Naive thymus-derived CD4-positive, alpha-beta T cell (primary cell): ENCODE data around the gene PPP1R11. TPM values are rescaled to one million over a fixed set of nuclear protein-coding genes. Genes with fewer than 3 reads are reported as not detected.

ENCODE experiments used
- ATAC-seq: fragments of 150-1000 bp; cut with Tn5 transposase; 2 replicates; pipeline ENCODE4 v1.10.0; 2021; ENCODE audit warnings: mild to moderate bottlenecking, moderate library complexity
- CTCF ChIA-PET: fragments of 350-600 bp; sonication (Branson Sonifier 250); formaldehyde crosslinking; loops from one replicate; lab custom pipeline; 2021; ENCODE audit warnings: antibody characterized with exemption; lab: Charles Lee
- POLR2A ChIA-PET: fragments of 350-600 bp; sonication (Branson Sonifier 250); formaldehyde crosslinking; loops from one replicate; lab custom pipeline; 2021; ENCODE audit warnings: antibody characterized with exemption, inconsistent platforms; lab: Charles Lee
- DNase-seq, 9 donors: peaks; one replicate each; pipeline versions ENCODE4 v3.0.0 to v3.0.0-alpha.2; 2020 to 2022; ENCODE audit warnings: mixed read lengths in 1 of 9
- H3K27ac ChIP-seq: one replicate; pipeline ENCODE4 v1.7.0; 2013; ENCODE audit warnings: mild to moderate bottlenecking, low read depth, low read length, moderate library complexity
- H3K27me3 ChIP-seq, 2 donors: one replicate each; pipeline ENCODE4 v1.7.0; 2013; ENCODE audit warnings: low read length in 2 of 2, mild to moderate bottlenecking in 2 of 2, moderate library complexity in 2 of 2; ENCODE audit not compliant: control insufficient read depth in 2 of 2, insufficient read depth in 2 of 2
- H3K36me3 ChIP-seq, 3 experiments: 1 replicate in 2 of 3; 2 replicates in 1 of 3; pipeline ENCODE4 v1.7.0; 2013; ENCODE audit warnings: low read length in 3 of 3, mild to moderate bottlenecking in 3 of 3, moderate library complexity in 1 of 3; ENCODE audit not compliant: insufficient read depth in 3 of 3, control insufficient read depth in 2 of 3
- H3K4me1 ChIP-seq, 2 donors: one replicate each; pipeline ENCODE4 v1.7.0; 2013; ENCODE audit warnings: low read length in 2 of 2, mild to moderate bottlenecking in 2 of 2, moderate library complexity in 1 of 2; ENCODE audit not compliant: control insufficient read depth in 2 of 2, insufficient read depth in 2 of 2
- H3K4me3 ChIP-seq: 2 replicates; pipeline ENCODE4 v1.7.0; 2013; ENCODE audit warnings: mild to moderate bottlenecking, low read length
- H3K9me3 ChIP-seq, 3 experiments: 1 replicate in 2 of 3; 2 replicates in 1 of 3; pipeline ENCODE4 v1.7.0; 2013; ENCODE audit warnings: low read length in 3 of 3; ENCODE audit not compliant: control insufficient read depth in 2 of 3
- H3K27ac Mint-ChIP-seq, 9 donors: one replicate each; pipeline ENCODE4 v1.8.0; 2020 to 2022; ENCODE audit warnings: mixed read lengths in 9 of 9, mild to moderate bottlenecking in 8 of 9, moderate library complexity in 5 of 9, inconsistent platforms in 2 of 9
- H3K27me3 Mint-ChIP-seq, 5 donors: one replicate each; pipeline ENCODE4 v1.8.0; 2021 to 2022; ENCODE audit warnings: mixed read lengths in 5 of 5, mild to moderate bottlenecking in 1 of 5
- H3K36me3 Mint-ChIP-seq, 5 donors: one replicate each; pipeline ENCODE4 v1.8.0; 2020 to 2022; ENCODE audit warnings: mixed read lengths in 5 of 5, mild to moderate bottlenecking in 3 of 5, inconsistent platforms in 1 of 5
- H3K4me1 Mint-ChIP-seq, 7 donors: one replicate each; pipeline ENCODE4 v1.8.0; 2020 to 2022; ENCODE audit warnings: mixed read lengths in 7 of 7, mild to moderate bottlenecking in 3 of 7, inconsistent platforms in 1 of 7
- H3K4me3 Mint-ChIP-seq, 10 donors: one replicate each; pipeline ENCODE4 v1.8.0; 2020 to 2022; ENCODE audit warnings: mild to moderate bottlenecking in 10 of 10, mixed read lengths in 10 of 10, moderate library complexity in 6 of 10, inconsistent platforms in 2 of 10
- H3K9me3 Mint-ChIP-seq, 11 donors: one replicate each; pipeline ENCODE4 v1.8.0; 2020 to 2022; ENCODE audit warnings: mixed read lengths in 11 of 11, mild to moderate bottlenecking in 4 of 11, inconsistent platforms in 1 of 11, moderate library complexity in 1 of 11
- intact Hi-C, 2 donors: fragments of 100-400 bp; cut with micrococcal nuclease; formaldehyde crosslinking; loops; one replicate each; pipeline ENCODE4 v1.15.1; 2023
- polyA plus RNA-seq, 2 donors: library from polyadenylated mRNA; unstranded; fragments of 300-500 nt; fragmentation: Illumina TruSeq; gene quantifications; one replicate each; pipeline ENCODE4 v1.2.3, GENCODE V29; 2021
- total RNA-seq, 6 experiments: library from RNA in 5 of 6; stranded (reverse) in 5 of 6; gene quantifications; 1 replicate in 5 of 6; 2 replicates in 1 of 6; pipeline ENCODE4 v1.2.3 and lab custom pipeline; 2021 to 2026

PPP1R11 gene
- total and polyA plus RNA-seq, 7 experiments from 2014 or later = 49.4 to 113 (median 64.0) TPM

GRCh38 chr6:30055513-30055912, 11.5 kb upstream of the PPP1R11 start:
- Mint-ChIP-seq H3K27ac (no peak overlapping the region), H3K9me3 (no peaks in the 10 kb centered on the region), H3K4me1 (peaks cover 13 to 29% (median 19%) of the 10 kb centered on the region in 7 donors), H3K36me3 (peaks cover 5 to 56% (median 10%) of the 10 kb centered on the region in 5 donors), H3K4me3 (no peak overlapping the region), H3K27me3 (no peaks in the 10 kb centered on the region)
- POLR2A ChIA-PET = interaction anchor here (0.7 to 1.3 kb wide), 2 partner anchors 11 to 324 kb away, joined by 3 to 4 read pairs; partner anchors contain the start of gene PPP1R11
- H3K4me3 ChIP-seq = no peak overlapping the region
- peaks cover 3 to 19% (median 3%) of the 10 kb centered on the region in 3 experiments for H3K36me3 ChIP-seq
- DNase-seq (no peak), ATAC-seq (no peak)
- peaks cover 7 to 10% of the 10 kb centered on the region in 2 donors for H3K4me1 ChIP-seq
- no peaks in the 10 kb centered on the region for H3K27me3 ChIP-seq
- no peaks in the 10 kb centered on the region for H3K9me3 ChIP-seq
- H3K27ac ChIP-seq = no peak overlapping the region
- intact Hi-C loops = no loop called here
- CTCF ChIA-PET = no interaction called here

GRCh38 chr6:30060606-30061091, 6.3 kb upstream of the PPP1R11 start:
- H3K27me3 ChIP-seq = no peaks in the 10 kb centered on the region
- DNase-seq = peak in 3 of 9 donors; percentile 17 to 58 (median 34)
- Mint-ChIP-seq H3K27ac (peak overlapping the region; percentile 95 to 99 (median 99)), H3K4me3 (peak overlapping the region; percentile 93 to 99 (median 98)), H3K27me3 (no peaks in the 10 kb centered on the region), H3K36me3 (peaks cover 5 to 38% (median 26%) of the 10 kb centered on the region in 5 donors), H3K4me1 (peaks cover 13 to 57% (median 48%) of the 10 kb centered on the region in 7 donors), H3K9me3 (no peaks in the 10 kb centered on the region)
- H3K4me3 ChIP-seq = peak overlapping the region; percentile 95
- ChIA-PET CTCF (interaction anchor here (3.5 kb wide), 1 partner anchor 43 kb away, joined by 14 read pairs; no protein-coding TSS in a partner anchor), POLR2A (interaction anchor here (0.7 to 2.9 kb wide), 25 partner anchors 8 to 452 kb away, joined by 3 to 15 read pairs (median 4); partner anchors contain the start of genes HLA-A and TRIM26)
- no peaks in the 10 kb centered on the region for H3K9me3 ChIP-seq
- peak; percentile 49 for ATAC-seq
- peaks cover 19 to 21% of the 10 kb centered on the region in 2 donors for H3K4me1 ChIP-seq
- H3K36me3 ChIP-seq = peaks cover 5 to 17% (median 16%) of the 10 kb centered on the region in 3 experiments
- intact Hi-C loops = loop anchor here (1.0 to 10.0 kb wide), 7 partner anchors 43 to 1899 kb away; partner anchors contain the start of genes HLA-A (in 1 of the 2), HLA-F (in 1 of the 2), SKIC2 (in 1 of the 2) and TUBB (in 1 of the 2)
- peak overlapping the region; percentile 92 for H3K27ac ChIP-seq

GRCh38 chr6:30061092-30061857, 5.7 kb upstream of the PPP1R11 start, which contains the start of gene POLR1H:
TSS of gene POLR1H (plus strand) at chr6:30061265. CDS start at chr6:30061525, 260 bp downstream.
- ATAC-seq = peak; percentile 93
- Mint-ChIP-seq H3K4me3 (peak within 1 kb of the TSS; percentile 93 to 99 (median 98)), H3K27me3 (no peaks in the 10 kb centered on the region), H3K27ac (peak within 1 kb of the TSS; percentile 95 to 99 (median 99)), H3K4me1 (peaks cover 17 to 63% (median 55%) of the 10 kb centered on the region in 7 donors), H3K36me3 (peaks cover 5 to 33% (median 22%) of the 10 kb centered on the region in 5 donors), H3K9me3 (no peaks in the 10 kb centered on the region)
- peak; percentile 69 to 93 (median 86) for DNase-seq
- no peaks in the 10 kb centered on the region for H3K27me3 ChIP-seq
- H3K36me3 ChIP-seq = peaks cover 5 to 17% (median 16%) of the 10 kb centered on the region in 3 experiments
- intact Hi-C loops = loop anchor here (1.0 to 10.0 kb wide), 7 partner anchors 42 to 1898 kb away; partner anchors contain the start of genes HLA-A (in 1 of the 2), HLA-F (in 1 of the 2), SKIC2 (in 1 of the 2) and TUBB (in 1 of the 2)
- H3K27ac ChIP-seq = peak within 1 kb of the TSS; percentile 92
- POLR2A ChIA-PET = interaction anchor here (0.6 to 2.9 kb wide), 20 partner anchors 8 to 451 kb away, joined by 3 to 15 read pairs (median 4); partner anchors contain the start of gene HLA-A
- peak within 1 kb of the TSS; percentile 95 for H3K4me3 ChIP-seq
- no peaks in the 10 kb centered on the region for H3K9me3 ChIP-seq
- peaks cover 24 to 26% of the 10 kb centered on the region in 2 donors for H3K4me1 ChIP-seq
- CTCF ChIA-PET = interaction anchor here (3.5 kb wide), 1 partner anchor 42 kb away, joined by 14 read pairs; no protein-coding TSS in a partner anchor

GRCh38 chr6:30061858-30062458, 5.0 kb upstream of the PPP1R11 start:
- peak overlapping the region; percentile 95 to 99 (median 99) for H3K27ac Mint-ChIP-seq
- peaks cover 0 to 3% (median 0%) of the 10 kb centered on the region in 11 donors for H3K9me3 Mint-ChIP-seq
- H3K4me1 ChIP-seq = peaks cover 24 to 26% of the 10 kb centered on the region in 2 donors
- ATAC-seq (peak; percentile 41), DNase-seq (peak in 3 of 9 donors; percentile 65 to 68 (median 67))
- intact Hi-C loops = loop anchor here (1.0 to 10.0 kb wide), 7 partner anchors 41 to 1897 kb away; partner anchors contain the start of genes HLA-A (in 1 of the 2), HLA-F (in 1 of the 2), SKIC2 (in 1 of the 2) and TUBB (in 1 of the 2)
- H3K27ac ChIP-seq = peak overlapping the region; percentile 92
- H3K4me3 Mint-ChIP-seq = peak overlapping the region; percentile 93 to 99 (median 98)
- peaks cover 4 to 31% (median 21%) of the 10 kb centered on the region in 5 donors for H3K36me3 Mint-ChIP-seq
- H3K27me3 ChIP-seq = no peaks in the 10 kb centered on the region
- H3K4me1 Mint-ChIP-seq = peaks cover 20 to 70% (median 61%) of the 10 kb centered on the region in 7 donors
- ChIA-PET POLR2A (interaction anchor here (0.6 to 2.9 kb wide), 10 partner anchors 10 to 350 kb away, joined by 3 to 15 read pairs (median 4); partner anchors contain the start of gene HLA-A), CTCF (interaction anchor here (3.5 kb wide), 1 partner anchor 41 kb away, joined by 14 read pairs; no protein-coding TSS in a partner anchor)
- no peaks in the 10 kb centered on the region for H3K27me3 Mint-ChIP-seq
- peaks cover 5 to 13% (median 13%) of the 10 kb centered on the region in 3 experiments for H3K36me3 ChIP-seq
- no peaks in the 10 kb centered on the region for H3K9me3 ChIP-seq
- peak overlapping the region; percentile 95 for H3K4me3 ChIP-seq

GRCh38 chr6:30062471-30063178, 4.4 kb upstream of the PPP1R11 start:
- peak overlapping the region; percentile 92 for H3K27ac ChIP-seq
- CTCF ChIA-PET = no interaction called here
- DNase-seq (peak in 1 of 9 donors; percentile 30), ATAC-seq (no peak)
- no peaks in the 10 kb centered on the region for H3K27me3 ChIP-seq
- intact Hi-C loops = loop anchor here (5.0 to 10.0 kb wide), 2 partner anchors 340 to 662 kb away; partner anchors contain the start of genes HLA-F (in 1 of the 2) and TUBB (in 1 of the 2)
- POLR2A ChIA-PET = interaction anchor here (1.3 to 2.9 kb wide), 3 partner anchors 27 to 121 kb away, joined by 4 to 14 read pairs (median 6); partner anchors contain the start of gene HLA-A
- Mint-ChIP-seq H3K4me3 (peak overlapping the region; percentile 93 to 99 (median 98)), H3K27ac (peak overlapping the region in 8 of 9 donors; percentile 43 to 99 (median 99)), H3K36me3 (peaks cover 0 to 32% (median 19%) of the 10 kb centered on the region in 5 donors), H3K9me3 (peaks cover 0 to 5% (median 0%) of the 10 kb centered on the region in 11 donors), H3K27me3 (no peaks in the 10 kb centered on the region), H3K4me1 (peaks cover 26 to 77% (median 63%) of the 10 kb centered on the region in 7 donors)
- H3K4me1 ChIP-seq = peaks cover 26 to 27% of the 10 kb centered on the region in 2 donors
- no peaks in the 10 kb centered on the region for H3K9me3 ChIP-seq
- peaks cover 5 to 13% (median 8%) of the 10 kb centered on the region in 3 experiments for H3K36me3 ChIP-seq
- H3K4me3 ChIP-seq = peak overlapping the region; percentile 95
